ENCODE data around the gene SIX1. TPM values are rescaled to one million over a fixed set of nuclear protein-coding genes. Genes with fewer than 3 reads are reported as not detected.

SIX1 gene
- total RNA-seq = 6.2 and 11.2 TPM in 2 replicates

GRCh38 chr14:60648934-60649874 lies at the start of gene SIX1:
TSS of gene SIX1 (minus strand) at chr14:60649477. CDS start at chr14:60649189, 288 bp downstream.

Other genes starting within 250 kb of the SIX1 start
- gene C14orf39, start 163.4 kb downstream of the SIX1 start, total RNA-seq = 0.68 and 1.1 TPM in 2 replicates
- gene SIX6, start 140.3 kb downstream of the SIX1 start, total RNA-seq = not detected in 2 replicates
- gene SIX4, start 74.9 kb upstream of the SIX1 start, total RNA-seq = 7.9 and 11.5 TPM in 2 replicates
- 63.0 and 72.8 TPM in 2 replicates for gene MNAT1, start 85.3 kb upstream of the SIX1 start, total RNA-seq

Measured in nasal cavity respiratory epithelium epithelial cell of viscerocranial mucosa (primary cell).